Smooth muscle cell (in vitro differentiated cells): ENCODE measurements around the gene PROK1. TPM values are rescaled to one million over a fixed set of nuclear protein-coding genes. Genes with fewer than 3 reads are reported as not detected.

ENCODE experiments used
- DNase-seq: peaks from one replicate; lab custom pipeline; 2025; ENCODE audit not compliant: unreplicated experiment; lab: John Stamatoyannopoulos, UW
- H2AFZ ChIP-seq: fragments of 200-600 bp; sonication (generic); 2 replicates; pipeline ENCODE4 v1.6.0; 2016; ENCODE audit warnings: antibody characterized with exemption, low read depth, mild to moderate bottlenecking
- H3F3A ChIP-seq: fragments of 200-600 bp; sonication (generic); 2 replicates; pipeline ENCODE4 v1.6.0; 2017; ENCODE audit warnings: antibody characterized with exemption, low read depth
- H3K27ac ChIP-seq: fragments of 200-600 bp; sonication (generic); 2 replicates; pipeline ENCODE4 v1.5.1; 2016; ENCODE audit warnings: low read depth, mild to moderate bottlenecking
- H3K27me3 ChIP-seq: fragments of 200-600 bp; sonication (generic); 2 replicates; pipeline ENCODE4 v1.6.1; 2016; ENCODE audit warnings: low read depth, mild to moderate bottlenecking
- H3K36me3 ChIP-seq: fragments of 200-600 bp; sonication (generic); 2 replicates; pipeline ENCODE4 v1.5.1; 2016; ENCODE audit warnings: low read depth
- H3K4me1 ChIP-seq: fragments of 200-600 bp; sonication (generic); 2 replicates; pipeline ENCODE4 v1.5.1; 2016; ENCODE audit warnings: low read depth
- H3K4me2 ChIP-seq: fragments of 200-600 bp; sonication (generic); 2 replicates; pipeline ENCODE4 v1.6.0; 2016; ENCODE audit warnings: mild to moderate bottlenecking
- H3K4me3 ChIP-seq: fragments of 200-600 bp; sonication (generic); 2 replicates; pipeline ENCODE4 v1.5.1; 2016; ENCODE audit warnings: mild to moderate bottlenecking
- H3K79me2 ChIP-seq: fragments of 200-600 bp; sonication (generic); 2 replicates; pipeline ENCODE4 v1.6.0; 2016; ENCODE audit warnings: low read depth, mild to moderate bottlenecking
- H3K9ac ChIP-seq: fragments of 200-600 bp; sonication (generic); 2 replicates; pipeline ENCODE4 v1.6.0; 2016; ENCODE audit warnings: low read depth
- H3K9me3 ChIP-seq: fragments of 200-600 bp; sonication (generic); replicated peaks from 2 replicates; pipeline ENCODE4 v1.5.1; 2016; ENCODE audit warnings: low read depth
- H4K20me1 ChIP-seq: fragments of 200-600 bp; sonication (generic); 2 replicates; pipeline ENCODE4 v1.6.0; 2016; ENCODE audit warnings: low read depth
- CTCF ChIP-seq: fragments of 200-600 bp; sonication (generic); IDR thresholded peaks from 2 replicates; pipeline ENCODE4 v1.5.1; 2017; ENCODE audit warnings: borderline replicate concordance, mild to moderate bottlenecking, antibody characterized with exemption; ENCODE audit not compliant: insufficient read depth, poor library complexity, severe bottlenecking
- WGBS: methylation state at CpG from one replicate; pipeline ENCODE4 v1.1.7; 2016; ENCODE audit warnings: low lambda C conversion rate; 5-methylcytosine and 5-hydroxymethylcytosine counted together
- polyA plus RNA-seq: library from polyadenylated mRNA; unstranded; fragments of >200 nt; fragmentation: Nextera tagmentation; extraction: Ambion mirVana; gene quantifications from 2 replicates; pipeline ENCODE4 v1.2.1, GENCODE V29; 2016
- total RNA-seq: library from RNA; depleted of rRNA; stranded (reverse); fragments of >200 nt; gene quantifications from 2 replicates; pipeline ENCODE4 v1.2.3, GENCODE V29; 2014

The PROK1 gene
- total and polyA plus RNA-seq, 2 experiments from 2014 or later, result 43.0 to 69.5 TPM

- H2AFZ ChIP-seq, result no peak overlapping the region
- no peaks in the 10 kb centered on the region for H4K20me1 ChIP-seq
- no peak overlapping the region for H3K9ac ChIP-seq
- DNase-seq, result no peak
- no peaks in the 10 kb centered on the region for H3F3A ChIP-seq
- no peak overlapping the region for H3K4me2 ChIP-seq
- H3K4me1 ChIP-seq, result peaks cover 4% of the 10 kb centered on the region
- 85% methylated on average over 9 of the region's 9 CpGs for WGBS
- H3K27me3 ChIP-seq, result no peaks in the 10 kb centered on the region
- H3K4me3 ChIP-seq, result no peak overlapping the region
- H3K9me3 ChIP-seq, result no peaks in the 10 kb centered on the region
- no peaks in the 10 kb centered on the region for H3K36me3 ChIP-seq
- H3K27ac ChIP-seq, result no peak overlapping the region
- no peaks in the 10 kb centered on the region for H3K79me2 ChIP-seq
- TF ChIP-seq CTCF, result no peak
Observed at GRCh38 chr1:110483308-110483685, 32.3 kb downstream of the PROK1 start.

GRCh38 chr1:110484801-110485200 lies 33.9 kb downstream of the PROK1 start:
- Histone ChIP-seq H3K4me1 (peaks cover 4% of the 10 kb centered on the region), H3K27me3 (no peaks in the 10 kb centered on the region), H4K20me1 (no peaks in the 10 kb centered on the region), H3K9ac (no peak overlapping the region), H3K36me3 (no peaks in the 10 kb centered on the region), H3K27ac (no peak overlapping the region), H3K4me2 (no peak overlapping the region), H3F3A (no peaks in the 10 kb centered on the region), H3K9me3 (no peaks in the 10 kb centered on the region), H3K4me3 (no peak overlapping the region), H2AFZ (no peak overlapping the region), H3K79me2 (no peaks in the 10 kb centered on the region)
- TF ChIP-seq CTCF, result no peak
- 89% methylated on average over 12 of the region's 12 CpGs for WGBS
- DNase-seq, result no peak

GRCh38 chr1:110485725-110486124 lies 34.8 kb downstream of the PROK1 start:
- Histone ChIP-seq H3K27ac (no peak overlapping the region), H3K9ac (no peak overlapping the region), H3F3A (no peaks in the 10 kb centered on the region), H3K4me2 (no peak overlapping the region), H3K4me1 (peaks cover 4% of the 10 kb centered on the region), H3K9me3 (no peaks in the 10 kb centered on the region), H3K36me3 (no peaks in the 10 kb centered on the region), H3K79me2 (no peaks in the 10 kb centered on the region), H4K20me1 (no peaks in the 10 kb centered on the region), H3K27me3 (no peaks in the 10 kb centered on the region), H2AFZ (no peak overlapping the region), H3K4me3 (no peak overlapping the region)
- DNase-seq, result no peak
- no peak for TF ChIP-seq CTCF
- 87% methylated on average over 2 of the region's 2 CpGs for WGBS

- no peak overlapping the region for H3K27ac ChIP-seq
- TF ChIP-seq CTCF, result no peak
- no peak overlapping the region for H3K9ac ChIP-seq
- H4K20me1 ChIP-seq, result no peaks in the 10 kb centered on the region
- DNase-seq, result no peak
- H3K4me1 ChIP-seq, result no peaks in the 10 kb centered on the region
- H3F3A ChIP-seq, result no peaks in the 10 kb centered on the region
- no peaks in the 10 kb centered on the region for H3K27me3 ChIP-seq
- H3K36me3 ChIP-seq, result no peaks in the 10 kb centered on the region
- H3K9me3 ChIP-seq, result no peaks in the 10 kb centered on the region
- no peak overlapping the region for H3K4me2 ChIP-seq
- H2AFZ ChIP-seq, result no peak overlapping the region
- H3K4me3 ChIP-seq, result no peak overlapping the region
- no peaks in the 10 kb centered on the region for H3K79me2 ChIP-seq
- 46% methylated on average over 8 of the region's 8 CpGs for WGBS
Observed at GRCh38 chr1:110487726-110488125, 36.8 kb downstream of the PROK1 start.
